GM18502 (cell line): ENCODE measurements around the gene EN1.

Source experiments
- ATAC-seq: cut with Tn5 transposase; IDR thresholded peaks from one replicate; pipeline ENCODE4 v1.9.1; 2021; ENCODE audit warnings: mild to moderate bottlenecking; ENCODE audit not compliant: unreplicated experiment, poor library complexity

EN1 gene

DNA sequence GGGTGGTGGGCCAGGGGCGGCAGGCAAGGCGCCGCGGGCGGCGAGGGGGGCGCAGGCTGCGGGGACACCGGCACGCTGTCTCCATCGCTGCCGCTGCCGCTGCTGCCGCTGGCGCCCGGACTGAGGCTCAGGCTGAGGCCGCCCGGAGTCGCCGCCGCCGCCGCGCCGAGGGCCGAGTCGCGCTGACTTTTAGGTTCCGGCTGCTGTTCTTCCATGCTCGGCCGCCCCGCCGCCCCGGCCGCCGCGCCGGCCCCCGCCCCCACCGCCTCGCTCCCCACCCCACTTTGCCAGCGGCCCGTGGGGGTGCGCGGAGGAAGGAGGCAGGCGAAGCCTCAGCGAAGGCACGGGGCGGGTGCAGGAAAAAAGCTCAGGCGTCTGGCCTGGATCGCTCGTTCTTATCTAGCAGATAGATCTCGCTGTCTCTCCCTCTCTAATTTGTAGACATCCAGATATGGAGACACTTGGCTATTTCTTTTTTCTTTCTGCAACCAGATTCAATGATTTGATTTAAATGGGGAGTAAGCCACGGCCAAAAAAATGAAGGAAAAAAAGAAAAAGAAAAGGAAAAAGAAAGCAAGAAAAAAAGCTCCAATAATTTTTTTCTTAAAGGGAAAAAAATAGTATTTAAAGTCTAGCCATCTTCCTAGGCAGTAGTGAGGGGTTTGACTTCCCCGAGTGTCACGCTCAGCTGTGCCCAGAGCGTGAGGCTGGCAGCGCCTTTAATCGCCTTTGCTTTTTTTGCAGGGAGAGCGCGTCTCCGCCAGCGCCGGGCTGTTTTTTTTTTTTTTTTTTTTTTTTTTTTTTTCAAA lies at the start of gene EN1:
TSS of gene EN1 (minus strand) at position 696 of the 809 bp plus-strand sequence. CDS start at position 215, 481 bp downstream.
- no peak for ATAC-seq

DNA sequence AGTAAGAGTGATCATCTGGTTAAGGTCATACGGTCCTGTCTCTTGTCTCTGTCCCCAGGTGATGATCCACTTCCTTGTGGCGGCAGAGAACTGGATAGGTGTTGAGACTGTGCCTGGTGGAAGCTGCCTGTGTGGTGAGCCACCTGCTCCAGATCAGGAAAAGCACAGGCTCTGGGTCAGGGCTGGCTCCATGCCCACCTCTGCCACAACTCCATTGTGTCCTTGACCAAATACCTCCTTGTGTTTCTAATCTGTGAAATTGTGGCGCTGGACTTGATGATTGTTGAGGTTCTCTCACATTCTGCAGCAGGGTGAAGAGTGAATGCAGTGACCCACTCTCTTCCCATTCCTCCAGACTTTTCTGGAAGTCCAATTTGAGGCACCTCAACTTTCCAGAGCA lies 45.7 kb upstream of the EN1 start:
- no peak for ATAC-seq

GRCh38 chr2:118889995-118890394 lies 42.5 kb upstream of the EN1 start:
- no peak for ATAC-seq

- no peak for ATAC-seq
Observed at GRCh38 chr2:118883792-118884191, 36.3 kb upstream of the EN1 start.

GRCh38 chr2:118882693-118883336 lies 35.4 kb upstream of the EN1 start:
- ATAC-seq: peak; percentile 78

GRCh38 chr2:118881490-118882129 lies 34.2 kb upstream of the EN1 start:
- ATAC-seq: peak; percentile 93

DNA sequence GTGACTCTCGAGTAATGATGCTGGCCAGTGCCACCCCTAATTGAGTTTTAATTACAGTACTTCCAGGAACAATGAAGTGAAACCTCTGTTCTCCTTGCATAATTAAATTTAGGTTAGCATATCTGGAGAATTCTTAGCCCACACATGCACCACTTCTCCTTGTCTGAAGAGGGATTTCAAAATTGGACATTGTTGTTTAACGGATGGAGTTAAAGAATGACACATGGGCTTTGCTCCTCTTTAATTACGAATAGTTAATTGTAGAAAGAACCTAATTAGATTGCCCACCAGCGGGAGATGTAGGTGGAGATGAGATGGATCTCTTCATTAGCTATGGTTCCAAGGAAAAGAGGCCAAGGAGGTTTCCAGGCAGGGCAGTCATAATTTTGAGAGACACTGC lies 33.1 kb upstream of the EN1 start:
- ATAC-seq: no peak

DNA sequence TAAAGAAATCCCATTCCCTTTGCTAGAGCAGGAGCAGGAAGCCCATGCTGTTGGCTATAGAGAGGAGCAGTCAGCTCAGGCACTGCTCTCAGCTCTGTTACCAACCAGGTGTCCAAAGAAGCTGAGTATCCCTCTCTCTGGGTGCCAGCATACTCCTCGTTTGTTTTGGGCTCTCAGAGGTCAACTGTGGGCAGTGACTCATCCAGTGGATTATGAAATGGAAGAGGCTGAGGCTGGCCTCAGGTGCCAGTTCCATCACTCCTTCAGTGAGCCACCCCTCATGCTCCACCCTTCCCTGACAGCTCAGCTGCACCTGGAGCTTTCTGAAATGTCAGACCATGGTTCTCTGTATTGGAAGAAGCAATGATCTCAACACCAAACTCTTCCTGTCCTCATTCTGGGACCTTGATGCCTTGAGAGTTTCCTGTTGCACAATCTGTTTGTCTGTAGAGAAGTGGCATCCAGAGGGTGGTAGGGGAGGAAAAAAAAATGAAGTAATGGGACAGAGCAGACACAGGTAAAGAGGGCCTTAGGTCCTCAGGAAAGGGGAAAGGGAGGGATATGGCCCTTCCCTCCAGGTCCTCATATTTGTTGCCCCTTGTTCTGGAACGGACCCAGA lies 31.2 kb upstream of the EN1 start:
- no peak for ATAC-seq

- no peak for ATAC-seq
Observed at GRCh38 chr2:118875318-118875717, 27.9 kb upstream of the EN1 start.

DNA sequence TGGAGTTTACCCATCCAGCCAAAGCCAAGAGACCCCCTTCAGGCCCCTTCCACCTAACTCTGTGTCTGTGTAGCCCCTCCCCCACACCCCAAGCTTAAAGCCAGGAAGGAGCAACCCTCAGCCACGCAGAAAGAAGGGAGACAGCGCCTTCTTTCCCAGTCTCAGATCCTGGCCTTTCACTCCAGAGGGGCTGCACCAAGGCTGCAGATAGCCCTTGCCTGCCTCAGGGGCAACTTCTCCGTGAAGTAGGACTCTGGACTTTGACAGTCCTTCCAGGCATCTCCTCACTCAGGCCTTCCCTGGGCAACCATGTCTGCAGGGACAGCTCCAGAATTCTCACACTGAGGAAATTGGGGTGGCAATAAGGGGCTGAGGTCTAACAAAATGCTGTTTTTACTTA lies 26.9 kb upstream of the EN1 start:
- no peak for ATAC-seq

- ATAC-seq: peak; percentile 93
Observed at GRCh38 chr2:118865106-118865505, 17.7 kb upstream of the EN1 start.

GRCh38 chr2:118864207-118864606 lies 16.8 kb upstream of the EN1 start:
- ATAC-seq: no peak

DNA sequence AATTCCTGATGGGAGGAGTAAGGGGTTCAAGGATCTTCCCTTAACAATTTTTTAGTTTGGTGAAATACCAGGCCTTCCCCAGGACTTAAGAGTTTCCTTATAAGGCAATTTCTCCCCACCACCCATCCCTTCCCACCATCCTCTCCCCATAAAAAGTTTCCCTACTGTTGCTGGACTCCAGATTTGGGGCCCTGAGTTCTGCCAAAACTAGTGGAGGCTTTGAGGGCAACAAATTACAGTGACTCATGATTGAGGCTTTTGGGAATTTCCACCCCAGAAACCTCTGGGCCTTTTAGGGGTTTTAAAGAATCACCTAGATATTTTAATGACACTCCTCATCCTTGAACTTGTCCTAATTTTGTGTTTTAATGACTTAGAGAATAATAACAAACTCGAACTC lies 14.3 kb upstream of the EN1 start:
- no peak for ATAC-seq

DNA sequence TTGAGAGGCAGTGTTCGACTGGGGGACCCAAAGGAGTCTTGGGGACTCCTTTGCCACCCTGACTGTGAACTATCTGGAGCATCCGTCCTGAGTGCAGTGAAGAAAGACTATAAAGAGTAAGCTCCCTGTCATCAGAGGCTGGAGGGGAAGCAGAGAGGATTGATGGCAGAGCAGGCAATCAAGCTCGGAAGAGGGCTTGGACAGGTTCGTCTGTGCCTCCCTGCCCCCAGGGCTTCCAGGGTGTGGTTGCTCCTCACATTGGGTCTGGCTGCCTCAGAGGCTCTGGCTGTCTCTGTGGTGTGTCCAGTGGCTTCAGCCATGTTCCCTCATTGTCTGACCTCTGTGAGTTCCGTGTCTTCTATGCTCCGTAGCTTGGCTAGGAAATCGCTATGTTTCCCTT lies 13.8 kb upstream of the EN1 start:
- ATAC-seq: no peak

DNA sequence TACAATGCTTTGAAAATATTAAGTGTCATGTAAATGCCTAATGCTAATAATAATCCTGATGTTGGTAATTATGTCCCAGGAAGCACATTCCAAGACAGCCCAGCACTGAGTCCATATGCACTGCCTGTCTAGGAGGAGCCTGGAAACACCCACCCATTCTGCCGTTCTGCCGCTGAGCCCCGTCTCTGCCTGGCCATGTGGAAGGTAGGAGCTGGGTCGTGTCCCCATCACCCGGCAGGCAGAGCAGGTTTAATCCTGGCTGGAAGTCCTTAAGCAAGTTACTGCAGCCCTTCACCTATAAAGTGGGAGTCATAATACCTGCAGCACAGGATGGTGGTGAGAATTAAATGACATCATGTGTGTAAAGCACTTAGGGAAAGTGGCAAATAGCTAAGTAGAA lies 13.1 kb upstream of the EN1 start:
- ATAC-seq: no peak

DNA sequence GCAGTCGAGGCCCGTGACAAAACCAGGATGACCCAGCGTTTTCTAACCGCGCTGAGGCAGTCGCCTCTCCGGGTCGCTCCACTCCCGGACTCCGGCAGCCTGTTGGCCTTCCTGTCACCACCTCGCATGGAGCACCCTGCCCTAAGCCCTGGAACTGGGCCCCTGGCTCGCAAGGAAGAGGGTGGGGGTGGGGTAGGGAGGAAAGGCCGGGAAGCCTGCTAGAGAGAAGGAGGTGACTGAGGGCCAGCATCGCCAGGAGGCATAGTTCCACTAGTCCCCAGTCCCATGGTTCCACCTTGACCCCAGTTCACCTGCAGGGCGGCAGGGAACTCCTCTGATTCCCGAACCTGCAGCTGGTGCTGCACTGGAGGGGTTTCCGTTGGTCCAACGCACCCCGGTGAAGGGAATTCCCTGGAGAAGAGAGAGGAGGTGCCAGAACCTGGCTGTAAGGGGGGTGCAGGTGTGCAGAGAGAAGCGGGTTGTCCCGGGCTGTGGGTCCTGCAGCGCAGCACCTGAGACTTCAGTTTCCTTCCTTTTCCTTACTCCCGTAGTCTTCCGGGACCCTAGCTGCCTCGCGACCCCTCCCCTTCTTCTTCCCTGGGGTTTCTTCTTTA lies 11.8 kb upstream of the EN1 start:
- ATAC-seq: no peak

- ATAC-seq: no peak
Observed at GRCh38 chr2:118858485-118859156, 11.2 kb upstream of the EN1 start.

GRCh38 chr2:118857677-118858484 lies 10.4 kb upstream of the EN1 start:
- ATAC-seq: no peak

DNA sequence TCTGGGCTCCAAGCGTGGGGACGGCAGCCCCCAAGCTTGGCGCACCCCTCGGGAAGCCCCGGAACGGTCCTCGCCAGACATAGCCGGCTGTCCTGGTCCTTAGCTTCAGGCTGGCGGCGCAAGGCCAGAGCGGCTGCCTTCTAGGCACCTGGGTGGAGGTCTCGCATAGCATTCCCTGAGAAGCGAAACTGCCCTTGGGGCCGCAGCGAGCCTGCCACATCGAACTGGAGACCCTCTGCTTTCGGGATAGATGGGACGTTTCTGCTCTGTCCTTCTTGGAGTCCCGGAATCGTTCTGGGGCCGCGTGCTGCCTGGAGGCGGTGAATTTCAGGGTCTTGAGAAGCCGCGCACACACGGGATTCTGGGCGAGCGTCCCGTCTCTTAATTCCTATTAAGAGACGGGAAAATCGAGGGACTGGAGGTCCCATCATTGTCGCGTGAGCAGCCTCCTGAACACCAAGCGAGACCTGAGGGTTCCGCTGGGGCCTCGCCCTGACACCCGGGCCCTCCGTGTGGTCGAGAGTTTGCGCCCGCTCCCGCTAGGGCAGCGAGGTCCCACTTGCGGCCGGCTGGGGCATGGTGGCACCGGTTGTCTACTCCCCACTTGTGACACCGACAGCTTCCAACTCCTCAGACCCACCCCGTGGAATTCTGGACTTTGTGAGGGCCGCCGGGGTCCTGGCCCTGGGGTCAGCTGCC lies 9.7 kb upstream of the EN1 start:
- ATAC-seq: no peak
